GM12874 (cell line): Measurements from ENCODE around the gene AMPH.

Experiments
- TF ChIP-seq, protein P1 (sequence below): IDR thresholded peaks from 2 replicates; pipeline ENCODE4 v1.5.1; 2011; ENCODE audit warnings: low read depth, mild to moderate bottlenecking, control low read depth, low read length, moderate library complexity; ENCODE audit not compliant: insufficient read depth

The AMPH gene

DNA sequence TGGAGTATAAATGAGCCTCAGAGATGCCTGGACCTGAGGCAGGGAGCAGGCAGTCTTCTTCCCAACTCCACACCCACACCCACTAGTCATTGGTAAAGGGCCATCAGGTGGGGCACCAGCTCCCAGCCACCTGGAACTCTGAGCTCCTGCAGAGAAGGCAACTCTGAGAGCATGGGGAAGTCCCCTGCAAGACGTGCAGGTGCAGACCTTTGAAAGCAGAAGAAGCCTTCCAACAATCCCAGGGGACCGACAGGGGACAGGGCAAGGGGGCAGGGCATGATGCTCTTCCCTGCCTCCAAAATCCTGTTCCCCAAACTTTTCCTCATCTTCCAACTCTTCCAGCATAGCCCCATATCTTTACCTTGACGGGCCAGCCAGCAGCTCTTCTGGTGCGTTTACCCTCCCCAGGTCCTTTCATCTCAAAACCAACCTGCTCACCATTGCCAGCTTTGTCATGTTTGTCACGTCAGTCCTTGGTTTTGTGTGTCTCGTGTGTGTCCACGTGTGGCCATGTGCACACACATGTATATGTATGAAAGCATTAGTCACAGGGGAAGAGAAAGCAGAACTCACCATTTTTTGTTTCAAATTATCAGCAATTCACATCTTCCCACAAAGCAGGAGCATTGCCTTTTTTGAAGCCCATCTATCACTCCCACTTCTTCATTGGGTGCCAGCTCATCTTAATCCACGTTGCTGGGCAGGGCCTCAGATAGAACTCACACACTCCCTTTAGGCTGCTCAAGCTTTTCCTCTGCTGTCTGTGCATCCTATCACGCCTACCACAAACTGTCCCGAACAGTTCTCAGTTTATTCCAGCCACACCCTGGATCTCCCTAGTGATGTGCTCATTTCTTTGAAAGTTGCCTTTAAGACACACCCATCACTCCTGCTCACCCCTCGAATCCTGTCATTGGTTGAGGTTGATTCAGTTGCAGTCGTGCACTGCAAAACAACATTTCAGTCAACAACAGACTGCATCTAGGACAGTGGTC is 41.0 kb upstream of the AMPH start:
- TF ChIP-seq, protein P1, sequence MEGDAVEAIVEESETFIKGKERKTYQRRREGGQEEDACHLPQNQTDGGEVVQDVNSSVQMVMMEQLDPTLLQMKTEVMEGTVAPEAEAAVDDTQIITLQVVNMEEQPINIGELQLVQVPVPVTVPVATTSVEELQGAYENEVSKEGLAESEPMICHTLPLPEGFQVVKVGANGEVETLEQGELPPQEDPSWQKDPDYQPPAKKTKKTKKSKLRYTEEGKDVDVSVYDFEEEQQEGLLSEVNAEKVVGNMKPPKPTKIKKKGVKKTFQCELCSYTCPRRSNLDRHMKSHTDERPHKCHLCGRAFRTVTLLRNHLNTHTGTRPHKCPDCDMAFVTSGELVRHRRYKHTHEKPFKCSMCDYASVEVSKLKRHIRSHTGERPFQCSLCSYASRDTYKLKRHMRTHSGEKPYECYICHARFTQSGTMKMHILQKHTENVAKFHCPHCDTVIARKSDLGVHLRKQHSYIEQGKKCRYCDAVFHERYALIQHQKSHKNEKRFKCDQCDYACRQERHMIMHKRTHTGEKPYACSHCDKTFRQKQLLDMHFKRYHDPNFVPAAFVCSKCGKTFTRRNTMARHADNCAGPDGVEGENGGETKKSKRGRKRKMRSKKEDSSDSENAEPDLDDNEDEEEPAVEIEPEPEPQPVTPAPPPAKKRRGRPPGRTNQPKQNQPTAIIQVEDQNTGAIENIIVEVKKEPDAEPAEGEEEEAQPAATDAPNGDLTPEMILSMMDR: no peak

- TF ChIP-seq, protein P1: no peak
Measured at GRCh38 chr7:38669965-38670520, 38.9 kb upstream of the AMPH start.

DNA sequence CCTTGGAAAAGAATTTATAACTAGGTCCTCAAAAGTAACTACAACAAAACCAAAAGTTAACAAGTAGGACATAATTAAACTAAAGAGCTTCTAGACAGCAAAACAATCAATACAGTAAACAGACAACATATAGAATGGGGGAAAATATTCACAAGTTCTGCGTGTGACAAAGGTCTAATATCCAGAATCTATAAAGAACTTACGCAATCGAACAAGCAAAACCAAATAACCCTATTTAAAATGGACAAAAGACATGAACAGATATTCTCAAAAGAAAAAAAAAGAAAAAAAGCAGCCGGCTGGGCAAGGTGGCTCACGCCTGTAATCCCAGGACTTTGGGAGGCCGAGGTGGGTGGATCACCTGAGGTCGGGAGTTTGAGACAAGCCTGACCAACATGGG is 33.8 kb upstream of the AMPH start:
- TF ChIP-seq, protein P1: no peak

DNA sequence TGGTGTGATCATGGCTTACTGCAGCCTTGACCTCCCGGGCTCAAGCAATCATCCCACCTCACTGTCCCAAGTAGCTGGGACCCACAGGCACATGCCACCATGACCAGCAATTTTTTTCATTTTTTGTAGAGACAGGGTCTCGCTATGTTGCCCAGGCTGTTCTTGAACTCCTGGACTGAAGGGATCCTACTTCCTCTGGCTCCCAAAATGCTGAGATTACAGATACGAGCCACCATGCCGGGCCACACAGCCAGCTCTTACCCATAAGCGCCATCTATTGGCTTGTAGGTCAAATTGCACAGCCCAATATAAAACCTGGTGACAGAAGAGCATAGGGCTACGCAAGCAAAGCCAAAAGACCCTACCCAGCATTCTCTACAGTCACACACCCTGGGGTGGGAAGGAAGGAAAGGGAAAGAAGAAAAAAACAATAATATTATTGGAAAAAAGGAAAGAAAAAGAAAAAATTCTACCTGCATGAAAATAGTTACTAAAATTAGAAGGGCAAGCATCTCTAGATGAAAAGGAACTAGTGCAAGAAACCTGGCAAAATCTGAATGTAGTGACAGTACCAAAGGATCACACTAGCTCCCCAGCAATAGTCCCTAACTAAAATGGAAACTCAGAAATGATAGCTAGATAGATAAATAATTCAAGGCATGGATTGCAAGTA is 29.4 kb upstream of the AMPH start:
- TF ChIP-seq, protein P1: peak; percentile 77

GRCh38 chr7:38659931-38660330 is 28.8 kb upstream of the AMPH start:
- TF ChIP-seq, protein P1: no peak

GRCh38 chr7:38658921-38659320 is 27.7 kb upstream of the AMPH start:
- TF ChIP-seq, protein P1: no peak

DNA sequence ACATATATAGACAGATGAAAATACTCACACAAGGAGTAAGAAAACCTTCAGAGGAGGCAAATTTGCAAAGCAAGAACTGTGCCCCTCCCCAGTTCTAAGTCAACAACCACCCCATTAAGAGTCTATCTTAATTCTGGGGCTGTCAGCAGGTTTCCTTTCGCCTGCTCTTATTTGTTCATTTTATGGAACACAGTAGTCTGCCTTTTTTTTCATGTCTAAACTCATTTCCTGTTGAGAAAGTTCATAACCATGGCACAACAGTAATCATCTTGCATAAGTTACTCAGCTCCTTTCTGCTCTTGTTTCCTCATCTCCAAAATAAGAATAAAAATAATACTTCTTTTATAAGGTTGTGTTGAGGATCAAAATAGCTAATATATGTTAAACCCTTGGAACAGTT is 25.8 kb upstream of the AMPH start:
- TF ChIP-seq, protein P1: no peak
